ENCODE results near the gene LVRN.

Gene LVRN

DNA sequence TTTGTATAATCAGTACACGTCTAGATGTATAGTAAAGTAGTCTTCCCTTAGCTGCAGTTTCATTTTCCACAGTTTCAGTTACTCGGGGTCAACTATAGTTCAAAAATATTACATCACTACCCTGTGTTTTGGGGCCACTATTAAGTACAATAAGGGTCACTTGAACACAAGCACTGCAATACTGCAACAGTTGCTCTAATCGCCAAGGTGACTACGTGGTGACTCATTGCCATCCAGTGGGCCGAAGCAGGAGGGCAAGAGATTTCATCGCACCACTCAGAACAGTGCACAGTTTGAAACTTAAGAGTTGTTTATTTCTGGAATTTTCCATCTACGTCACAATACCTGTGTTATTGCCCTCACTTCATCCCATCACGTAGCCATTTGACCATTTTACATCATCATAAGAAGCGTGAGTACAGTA is 69.8 kb downstream of the LVRN start, which contains the start of gene ARL14EPL:
Gene ARL14EPL (plus strand): TSS at position 379 of the 424 bp plus-strand sequence. CDS start 18,994 bp downstream, outside the sequence.
- peak; percentile 8 for DNase-seq

DNA sequence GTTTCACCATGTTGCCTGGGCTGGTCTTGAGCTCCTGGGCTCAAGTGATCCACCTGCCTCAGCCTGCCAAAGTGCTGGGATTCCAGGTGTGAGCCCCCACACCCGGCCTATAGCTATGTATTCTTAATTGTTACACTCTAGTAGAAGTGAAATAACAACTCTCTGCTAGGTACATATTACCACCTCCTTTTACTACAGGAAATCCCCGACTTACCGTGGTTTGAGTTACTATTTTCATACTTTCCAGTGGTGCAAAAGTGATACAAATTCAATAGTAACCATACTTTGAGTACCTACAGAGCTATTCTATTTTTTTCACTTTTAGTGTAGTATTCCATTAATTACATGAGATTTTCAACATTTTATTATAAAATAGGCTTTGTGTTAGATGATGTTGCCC is 70.7 kb downstream of the LVRN start:
- DNase-seq, result no peak

DNA sequence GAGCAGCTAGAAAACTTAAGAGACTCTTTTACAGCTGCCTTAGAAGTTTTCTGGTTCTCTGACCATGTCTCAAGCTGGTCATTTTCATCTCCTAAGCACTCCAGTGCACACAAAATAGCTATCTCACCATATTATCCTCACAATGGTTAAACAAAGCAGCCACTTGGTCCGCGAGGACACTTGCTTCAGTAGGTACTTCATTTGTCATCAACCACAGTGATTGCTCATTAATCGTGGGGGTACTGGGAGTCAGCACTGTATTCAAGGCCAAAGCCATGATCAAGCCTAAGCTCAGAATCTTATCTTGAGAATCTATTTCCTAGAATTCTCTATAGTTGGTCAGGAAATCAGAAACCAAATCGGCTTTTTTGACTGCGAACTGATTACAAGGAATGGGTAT is 72.8 kb downstream of the LVRN start:
- no peak for DNase-seq

DNA sequence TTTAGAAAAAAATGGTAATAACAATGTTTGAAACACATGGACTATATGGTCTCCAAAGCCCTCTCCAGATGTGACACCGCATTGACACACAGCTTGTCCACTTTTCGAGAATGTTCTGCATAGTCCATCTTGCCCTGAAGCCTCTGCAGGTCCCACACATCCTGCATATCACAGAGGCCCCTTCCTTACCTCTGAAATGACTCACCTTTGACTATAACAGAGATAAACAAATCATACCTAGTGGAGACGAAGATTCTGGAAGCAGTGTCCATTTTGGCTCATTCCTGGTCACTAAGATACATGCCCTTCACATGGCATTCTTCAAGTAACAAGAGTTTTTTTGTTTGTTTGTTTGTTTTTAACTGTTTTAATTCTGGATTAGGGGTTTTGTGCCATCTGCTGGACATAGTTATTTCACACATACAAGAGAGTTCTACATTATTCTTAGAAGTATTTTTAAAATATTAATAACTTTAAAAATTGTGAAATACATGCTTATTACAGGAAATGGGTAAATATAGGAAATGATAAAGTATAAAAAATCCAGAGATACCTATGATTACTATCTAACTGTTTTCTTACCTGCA is 75.1 kb downstream of the LVRN start:
- no peak for DNase-seq

DNA sequence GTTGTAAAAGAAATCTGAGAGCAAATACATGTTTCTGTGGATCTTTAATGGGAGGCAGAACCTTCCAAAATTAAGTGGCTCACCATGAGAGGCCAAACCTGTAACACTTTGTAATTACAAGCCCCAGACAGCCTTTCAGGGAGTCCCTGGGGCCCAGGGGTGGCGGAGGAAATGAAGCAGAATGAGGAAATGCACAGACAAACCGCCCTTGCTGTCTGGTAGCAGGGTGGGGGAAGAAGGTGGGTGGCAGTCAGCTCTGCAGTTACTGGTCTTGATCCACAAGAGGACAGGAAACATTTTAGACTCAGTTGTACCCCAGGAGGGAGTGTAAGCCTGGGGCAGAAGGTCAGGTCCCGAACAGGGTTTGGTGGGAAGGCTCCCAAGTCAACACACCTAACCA is 76.5 kb downstream of the LVRN start:
- DNase-seq, result peak; percentile 3

DNA sequence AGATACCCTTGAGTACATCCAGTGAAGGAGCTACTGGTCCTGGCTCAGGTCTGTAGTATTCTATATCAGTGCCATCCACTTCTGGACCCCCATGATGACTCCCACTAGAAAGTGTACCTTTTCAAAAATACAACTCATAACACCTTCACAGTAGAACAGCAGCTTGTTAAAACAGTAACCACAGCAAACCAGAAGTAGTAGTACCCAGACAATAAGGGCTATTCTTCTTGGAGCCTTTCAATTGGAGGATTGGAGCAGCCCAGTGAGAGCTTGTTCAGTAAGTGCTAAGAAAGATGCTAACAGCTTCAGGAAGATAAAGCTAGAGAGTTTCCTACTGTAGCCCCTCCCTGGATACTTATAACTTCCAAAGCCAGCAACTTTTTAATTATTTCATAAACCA is 80.1 kb downstream of the LVRN start:
- no peak for DNase-seq

DNA sequence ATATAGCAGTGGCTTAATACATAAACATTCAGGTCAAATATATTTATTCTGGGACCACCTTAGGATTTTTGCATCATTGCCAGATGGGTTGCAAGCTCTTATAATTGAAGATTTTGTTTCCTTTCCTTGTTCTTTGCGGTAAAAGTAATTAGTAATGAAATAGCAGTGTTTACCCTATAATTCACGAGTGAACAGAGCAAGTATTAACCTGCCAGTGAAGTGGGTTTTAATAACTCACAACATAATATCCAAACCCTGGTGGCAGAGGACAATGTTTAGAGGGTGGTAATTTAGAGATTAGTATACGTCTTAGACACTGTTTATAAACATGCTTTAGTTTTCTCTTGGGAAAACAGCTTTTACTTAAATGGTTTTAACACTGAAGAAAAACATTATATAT is 81.8 kb downstream of the LVRN start:
- no peak for DNase-seq

DNA sequence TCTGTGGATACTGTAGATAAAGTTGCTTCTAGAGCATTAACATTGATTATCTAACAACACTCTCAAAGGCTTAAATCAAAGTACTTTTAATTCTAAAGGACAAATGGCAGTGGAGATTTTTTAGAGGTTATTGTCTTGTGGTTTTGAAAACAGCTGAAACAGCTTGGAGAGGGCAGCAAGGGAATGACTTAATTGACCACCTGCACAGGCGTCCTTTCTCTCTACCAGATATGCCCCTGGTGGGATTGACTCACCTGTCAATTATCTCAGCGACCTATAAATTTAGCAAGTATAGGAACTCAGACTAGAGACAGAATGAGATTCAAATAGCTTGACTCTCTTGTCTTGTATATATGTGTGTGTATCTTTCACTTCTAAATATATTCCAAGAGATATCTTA is 83.5 kb downstream of the LVRN start:
- no peak for DNase-seq

DNA sequence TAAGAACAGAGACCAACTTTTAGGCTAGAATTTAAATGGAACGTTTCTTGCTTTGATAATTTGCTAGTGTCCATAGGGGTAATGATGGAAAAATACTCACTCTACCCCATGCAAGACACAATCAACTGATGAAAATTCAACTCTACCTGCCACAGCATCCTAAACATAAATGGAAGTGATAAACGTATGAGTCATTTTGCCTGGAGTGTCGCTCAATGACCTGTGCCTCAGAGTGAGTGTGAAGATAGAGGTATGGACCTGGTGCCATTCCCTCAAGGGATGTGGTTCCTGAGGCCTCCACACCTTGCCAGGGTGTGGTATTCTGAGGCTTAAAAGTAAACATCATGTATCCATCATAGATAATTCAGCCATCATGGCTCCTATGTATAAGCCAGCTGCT is 84.0 kb downstream of the LVRN start:
- no peak for DNase-seq

DNA sequence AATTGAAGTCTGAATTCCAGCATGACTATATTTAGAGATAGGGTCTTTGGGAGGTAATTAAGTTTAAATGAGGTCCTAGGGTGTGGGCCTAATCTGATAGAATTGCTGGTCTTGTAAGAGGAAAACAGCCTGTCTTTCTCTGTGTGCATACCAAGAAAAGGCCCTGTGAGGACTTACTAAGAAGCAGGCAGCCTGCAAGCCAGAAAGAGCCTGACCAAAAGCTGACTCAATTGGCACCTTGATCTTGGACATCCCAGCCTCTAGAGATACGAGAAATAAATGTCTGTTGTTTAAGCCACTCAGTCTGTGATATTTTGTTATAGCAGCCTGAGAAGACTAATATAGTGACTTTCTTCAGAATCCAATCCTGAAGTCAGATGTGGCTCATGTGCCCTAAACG is 84.5 kb downstream of the LVRN start:
- no peak for DNase-seq

DNA sequence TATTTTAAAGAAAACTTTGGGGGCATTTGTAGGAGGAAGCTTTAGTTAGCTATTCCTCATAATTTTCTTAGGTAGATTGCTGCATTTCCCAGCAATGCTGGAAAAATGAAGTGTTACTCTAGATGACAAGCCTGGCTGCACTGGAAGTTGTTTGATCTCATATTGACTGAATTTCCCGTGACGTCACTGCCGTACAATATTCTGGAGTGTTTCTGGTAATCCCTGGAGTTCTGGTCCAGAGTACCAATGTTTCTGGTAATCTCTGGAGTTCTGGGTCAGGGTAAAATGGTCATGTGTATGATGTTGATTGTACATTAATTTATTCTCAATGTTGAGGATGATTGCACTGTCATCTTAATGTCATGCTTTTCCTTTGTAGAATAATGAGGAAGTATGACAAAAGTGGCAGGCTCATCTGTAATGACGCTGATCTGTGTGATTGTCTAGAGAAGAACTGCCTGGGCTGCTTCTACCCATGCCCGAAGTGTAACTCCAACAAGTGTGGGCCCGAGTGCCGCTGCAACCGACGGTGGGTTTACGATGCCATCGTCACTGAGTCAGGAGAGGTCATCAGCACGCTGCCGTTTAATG is 96.2 kb downstream of the LVRN start:
- no peak for DNase-seq

DNA sequence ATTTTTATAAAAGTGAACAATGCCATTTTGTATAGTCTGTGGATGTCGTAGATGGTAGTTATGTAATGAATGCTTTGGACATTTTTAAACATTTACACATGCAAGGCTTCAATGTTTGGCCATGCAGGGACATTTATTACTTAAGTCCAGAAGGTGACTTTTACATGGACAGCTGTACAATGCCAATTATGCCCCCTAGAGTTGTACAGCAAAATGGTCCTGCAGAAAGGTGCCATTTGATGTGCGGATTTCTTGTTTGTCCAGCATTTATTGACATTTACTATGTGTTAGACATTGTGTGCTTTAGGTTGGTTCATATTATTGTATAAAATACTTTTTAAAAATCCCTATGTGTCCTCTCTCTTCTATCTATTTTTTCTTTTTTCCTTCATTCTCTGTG is 100.1 kb downstream of the LVRN start:
- no peak for DNase-seq

DNA sequence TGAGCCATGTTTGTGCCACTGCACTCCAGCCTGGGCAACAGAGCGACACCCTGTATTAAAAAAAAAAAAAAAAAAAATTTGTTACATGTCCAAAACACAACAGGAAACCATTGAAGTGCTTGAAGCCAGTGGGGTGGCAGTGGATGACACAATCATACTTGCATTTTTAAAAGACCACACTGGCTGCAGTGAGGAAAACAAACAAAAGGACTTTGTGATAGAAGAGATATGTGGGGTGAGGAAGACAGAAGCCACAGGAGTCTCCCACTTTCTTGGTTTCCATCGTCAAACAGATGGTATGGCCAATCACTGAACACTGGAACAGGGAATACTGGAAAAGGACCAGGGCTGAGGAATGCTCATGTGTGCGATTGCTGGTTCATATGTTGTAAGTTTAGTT is 101.7 kb downstream of the LVRN start:
- DNase-seq, result no peak

DNA sequence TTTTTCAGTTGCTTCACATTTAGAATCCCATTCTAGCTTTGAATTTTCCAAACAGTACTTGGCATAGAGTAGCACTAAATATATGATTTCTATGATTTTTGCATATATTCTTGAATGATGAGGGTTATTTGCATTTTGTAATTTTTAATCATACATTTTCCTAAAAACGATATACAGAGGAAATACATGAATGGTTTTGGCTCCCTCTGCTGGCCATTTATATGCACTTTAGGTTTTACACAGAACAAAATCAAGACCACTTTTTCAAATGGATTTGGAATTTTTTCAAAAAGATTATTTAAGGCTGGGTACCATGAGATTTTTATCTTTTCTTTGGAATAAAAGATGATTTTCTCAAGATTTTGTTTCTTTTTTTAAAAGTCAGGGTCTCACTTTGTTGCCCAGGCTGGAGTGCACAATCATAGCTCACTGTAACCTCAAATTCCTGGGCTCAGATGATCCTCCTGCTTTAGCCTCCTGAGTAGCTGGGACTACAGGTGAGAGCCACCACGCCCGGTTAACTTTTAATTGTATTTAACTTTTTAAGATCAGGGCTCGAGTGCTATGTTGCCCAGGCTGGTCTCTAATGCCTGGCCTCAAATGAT is 105.9 kb downstream of the LVRN start:
- peak; percentile 59 for DNase-seq

DNA sequence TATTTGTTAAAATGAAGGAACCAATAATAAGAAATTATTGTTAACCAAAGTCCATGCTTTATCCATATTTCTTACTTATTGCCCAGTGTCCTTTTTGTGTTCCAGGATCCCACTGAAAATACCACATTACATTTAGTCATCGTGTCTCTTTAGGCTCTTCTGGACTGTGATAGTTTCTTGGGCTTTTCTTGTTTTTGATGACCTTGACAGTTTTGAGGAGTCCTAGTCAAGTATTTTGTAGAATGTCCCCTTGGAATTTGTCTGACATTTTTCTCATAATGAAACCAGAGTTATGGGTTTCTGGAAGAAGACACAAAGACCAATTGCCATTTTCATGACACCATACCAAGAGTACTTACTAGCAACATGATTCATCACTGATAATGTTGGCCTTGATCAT is 108.9 kb downstream of the LVRN start:
- DNase-seq, result no peak

DNA sequence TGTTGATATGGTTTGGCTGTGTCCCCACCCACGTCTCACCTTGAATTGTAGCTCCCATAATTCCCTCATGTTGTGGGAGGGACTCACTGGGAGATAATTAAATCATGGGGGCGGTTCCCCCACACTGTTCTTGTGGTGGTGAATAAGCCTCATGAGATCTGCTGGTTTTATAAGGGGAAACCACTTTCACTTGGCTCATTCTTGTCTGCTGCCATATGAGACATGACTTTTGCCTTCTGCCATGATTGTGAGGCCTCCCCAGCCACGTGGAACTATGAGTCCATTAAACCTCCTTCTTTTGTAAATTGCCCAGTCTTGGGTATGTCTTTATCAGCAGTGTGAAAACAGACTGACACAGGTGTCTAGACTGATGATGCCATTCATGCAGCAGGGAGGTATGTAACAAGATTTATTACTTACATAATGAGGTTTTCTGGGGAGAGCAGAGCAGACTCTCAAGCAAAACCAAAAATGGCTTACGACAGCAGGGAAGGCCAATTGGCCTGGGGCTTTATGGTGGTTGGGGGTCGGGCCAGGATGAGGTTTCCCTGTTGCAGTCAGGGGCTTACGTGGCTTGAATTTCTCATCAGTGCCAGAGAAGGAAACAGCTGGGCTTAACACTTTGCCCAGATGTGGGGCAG is 113.0 kb downstream of the LVRN start:
- DNase-seq, result no peak

DNA sequence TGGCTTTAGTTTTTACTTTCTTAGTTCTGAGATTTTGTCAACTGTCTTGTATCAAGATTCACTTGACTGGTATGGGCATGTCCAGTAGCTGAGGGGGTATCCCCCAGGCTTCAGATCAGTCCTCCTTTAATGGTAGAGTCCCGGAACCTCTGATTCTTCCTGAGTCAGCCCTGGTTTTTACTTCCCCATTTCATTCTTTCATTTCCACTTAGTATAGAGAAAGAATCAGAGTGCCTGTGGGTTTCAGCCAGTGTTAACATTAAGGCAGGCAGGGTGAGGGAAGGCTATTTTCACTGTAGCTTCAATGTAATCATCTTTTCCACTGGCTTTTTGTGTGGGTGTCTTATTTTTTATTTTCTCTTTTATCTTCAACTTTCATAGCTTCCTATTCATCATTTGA is 114.2 kb downstream of the LVRN start:
- DNase-seq, result no peak

Data from CD4-positive, alpha-beta T cell treated with Interleukin-17A for 1 hour (primary cell).